ENCODE measurements around the gene DUSP8. TPM values are rescaled to one million over a fixed set of nuclear protein-coding genes. Genes with fewer than 3 reads are reported as not detected.
A peak's percentile ranks its signal among the peaks of the same experiment; 100 is the strongest.
"Not testable (repeated sequence)": the region's sequence is repeated elsewhere in the genome, so short reads cannot be mapped to it uniquely, and the experiment has no call there.

Gene DUSP8, protein sequence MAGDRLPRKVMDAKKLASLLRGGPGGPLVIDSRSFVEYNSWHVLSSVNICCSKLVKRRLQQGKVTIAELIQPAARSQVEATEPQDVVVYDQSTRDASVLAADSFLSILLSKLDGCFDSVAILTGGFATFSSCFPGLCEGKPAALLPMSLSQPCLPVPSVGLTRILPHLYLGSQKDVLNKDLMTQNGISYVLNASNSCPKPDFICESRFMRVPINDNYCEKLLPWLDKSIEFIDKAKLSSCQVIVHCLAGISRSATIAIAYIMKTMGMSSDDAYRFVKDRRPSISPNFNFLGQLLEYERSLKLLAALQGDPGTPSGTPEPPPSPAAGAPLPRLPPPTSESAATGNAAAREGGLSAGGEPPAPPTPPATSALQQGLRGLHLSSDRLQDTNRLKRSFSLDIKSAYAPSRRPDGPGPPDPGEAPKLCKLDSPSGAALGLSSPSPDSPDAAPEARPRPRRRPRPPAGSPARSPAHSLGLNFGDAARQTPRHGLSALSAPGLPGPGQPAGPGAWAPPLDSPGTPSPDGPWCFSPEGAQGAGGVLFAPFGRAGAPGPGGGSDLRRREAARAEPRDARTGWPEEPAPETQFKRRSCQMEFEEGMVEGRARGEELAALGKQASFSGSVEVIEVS
- 10 to 100 TPM in 1 of 2 donors, 1 to 10 TPM in 1; 9.9 to 21.8 TPM for total RNA-seq
- polyA plus RNA-seq (ENCODE audit: insufficient read length in 6 of 6): 1 to 10 TPM in 5 of 6 donors, under 1 TPM in 1; 0.80 to 2.0 (median 1.6) TPM
- long read RNA-seq, donor 1: 0 reads
- long read RNA-seq, donor 2: 0 reads
- long read RNA-seq, donor 3: 0 reads
- long read RNA-seq, donor 4: 0 reads
- long read RNA-seq, donor 5: 0 reads
- long read RNA-seq, donor 6: 0 reads
- long read RNA-seq, donor 7: 0 reads
- long read RNA-seq, donor 8: 0 reads
- long read RNA-seq, donor 9: 0 reads
- long read RNA-seq, donor 10: 0 reads
- long read RNA-seq, donor 11, full-length matches to known transcripts: 16 of 16 reads
- long read RNA-seq, donor 11, partial matches to known transcripts: 0 of 16 reads
- long read RNA-seq, donor 11, other reads (novel, unspliced or antisense): 0 of 16 reads
- long read RNA-seq, donor 12: 0 reads

DNA sequence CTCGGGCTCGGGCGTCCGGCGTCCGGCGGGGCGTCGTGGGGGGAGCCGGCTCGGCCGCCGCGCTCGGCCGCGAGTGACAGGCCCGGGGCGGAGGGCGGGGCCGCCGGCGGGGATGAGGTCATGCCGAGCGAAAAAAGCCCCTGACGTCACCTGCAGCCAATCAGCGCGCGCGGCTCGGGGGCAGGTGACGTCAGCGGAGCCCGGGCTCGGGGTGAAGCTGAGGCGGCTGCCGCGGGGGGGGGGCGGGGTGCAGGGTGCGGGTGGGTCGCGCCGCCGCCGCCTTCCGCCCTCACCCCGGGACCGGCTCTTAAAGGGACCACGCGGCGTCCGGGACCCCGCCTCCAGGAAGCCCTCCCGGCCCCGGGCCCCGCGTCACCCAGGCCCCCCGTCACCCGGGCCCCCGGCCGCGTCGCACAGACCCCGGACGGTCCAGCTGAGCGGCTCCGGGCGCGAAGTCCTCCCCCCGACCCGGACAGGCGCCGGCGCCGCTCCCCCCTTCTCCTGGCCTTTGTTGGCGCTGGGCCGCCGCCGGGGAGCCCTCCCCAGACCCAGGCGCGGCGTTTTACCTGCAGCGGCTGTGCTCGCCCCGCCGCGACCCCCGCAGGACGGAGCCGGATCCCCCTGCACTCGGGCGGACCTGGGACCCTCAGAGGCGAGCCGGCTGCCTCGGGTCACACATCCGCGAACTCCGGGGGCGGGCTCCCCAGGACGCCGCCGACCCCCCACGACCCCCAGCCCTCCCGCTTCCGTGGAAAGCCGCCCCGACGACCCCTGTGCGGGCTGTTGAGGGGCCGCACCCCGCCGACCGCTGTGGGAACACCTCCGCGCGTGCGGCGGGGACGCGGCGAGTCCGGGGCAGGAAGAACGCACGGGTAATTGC lies at the start of gene DUSP8:
Gene DUSP8 (minus strand): TSS at position 75 of the 880 bp plus-strand sequence. CDS start 6,445 bp downstream, outside the sequence.
- DNase-seq: peak in 3 of 4 donors; percentile 88 to 90 (median 88)
- no peaks in the 10 kb centered on the region for H3K9me3 ChIP-seq
- no peaks in the 10 kb centered on the region for H3K36me3 ChIP-seq
- intact Hi-C loops (cut with DNase I): no loop called here
- peaks cover 3 to 81% of the 10 kb centered on the region in 2 donors for H3K27me3 ChIP-seq
- peaks cover 8 to 34% of the 10 kb centered on the region in 2 donors for H3K4me1 ChIP-seq
- peak within 1 kb of the TSS; percentile 53 to 83 for H3K27ac ChIP-seq
- TF ChIP-seq, protein P1, sequence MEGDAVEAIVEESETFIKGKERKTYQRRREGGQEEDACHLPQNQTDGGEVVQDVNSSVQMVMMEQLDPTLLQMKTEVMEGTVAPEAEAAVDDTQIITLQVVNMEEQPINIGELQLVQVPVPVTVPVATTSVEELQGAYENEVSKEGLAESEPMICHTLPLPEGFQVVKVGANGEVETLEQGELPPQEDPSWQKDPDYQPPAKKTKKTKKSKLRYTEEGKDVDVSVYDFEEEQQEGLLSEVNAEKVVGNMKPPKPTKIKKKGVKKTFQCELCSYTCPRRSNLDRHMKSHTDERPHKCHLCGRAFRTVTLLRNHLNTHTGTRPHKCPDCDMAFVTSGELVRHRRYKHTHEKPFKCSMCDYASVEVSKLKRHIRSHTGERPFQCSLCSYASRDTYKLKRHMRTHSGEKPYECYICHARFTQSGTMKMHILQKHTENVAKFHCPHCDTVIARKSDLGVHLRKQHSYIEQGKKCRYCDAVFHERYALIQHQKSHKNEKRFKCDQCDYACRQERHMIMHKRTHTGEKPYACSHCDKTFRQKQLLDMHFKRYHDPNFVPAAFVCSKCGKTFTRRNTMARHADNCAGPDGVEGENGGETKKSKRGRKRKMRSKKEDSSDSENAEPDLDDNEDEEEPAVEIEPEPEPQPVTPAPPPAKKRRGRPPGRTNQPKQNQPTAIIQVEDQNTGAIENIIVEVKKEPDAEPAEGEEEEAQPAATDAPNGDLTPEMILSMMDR (IDR thresholded peaks at IDR 0.05): no peak
- H3K4me3 ChIP-seq: peak within 1 kb of the TSS; percentile 48 to 53
- ATAC-seq: peak; percentile 45

DNA sequence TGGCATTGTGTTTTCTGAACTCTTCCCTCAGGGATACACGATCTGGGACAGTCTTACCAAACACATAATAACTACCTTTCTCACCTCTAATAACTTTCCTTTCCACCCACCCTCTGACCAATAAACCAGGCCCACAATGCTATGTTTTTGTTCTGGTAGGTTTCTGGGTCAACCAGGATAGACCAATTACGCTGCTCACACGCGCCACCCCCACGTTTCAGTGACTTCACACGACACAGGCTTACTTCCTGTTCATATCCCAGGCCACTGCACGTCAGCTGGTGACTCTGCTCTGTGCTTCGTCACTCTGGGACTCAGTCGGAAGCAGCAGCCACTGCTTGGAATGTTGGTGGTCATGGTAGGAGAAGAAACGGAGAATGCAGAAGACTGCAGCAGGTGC lies 47.4 kb upstream of the DUSP8 start:
- intact Hi-C loops (cut with DNase I): no loop called here
- Histone ChIP-seq H3K9me3 (no peaks in the 10 kb centered on the region), H3K4me3 (no peak overlapping the region), H3K27ac (no peak overlapping the region), H3K36me3 (no peaks in the 10 kb centered on the region), H3K27me3 (peaks cover 0 to 9% of the 10 kb centered on the region in 2 donors), H3K4me1 (no peaks in the 10 kb centered on the region)
- TF ChIP-seq, protein P1 (IDR thresholded peaks at IDR 0.05): no peak
- DNase-seq: no peak
- no peak for ATAC-seq

DNA sequence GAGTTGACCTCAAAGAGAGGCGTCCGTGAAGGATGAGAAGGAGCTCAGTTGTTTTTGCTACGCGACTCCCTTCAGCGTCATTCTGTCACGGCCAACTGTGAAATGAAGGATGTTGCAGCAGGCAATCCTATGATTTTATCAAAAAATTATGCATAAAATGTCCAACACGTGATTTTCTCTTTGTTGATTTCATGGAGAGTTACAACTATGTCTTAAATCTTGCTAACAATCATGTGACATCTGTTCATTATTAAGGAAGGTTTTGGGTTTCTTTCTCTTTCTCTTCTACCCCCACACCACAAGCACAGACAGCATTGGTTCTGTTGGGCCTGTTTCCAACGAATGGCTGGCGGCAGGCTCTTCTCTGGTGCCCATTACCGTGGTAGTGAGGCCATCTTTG lies 46.2 kb upstream of the DUSP8 start:
- no peak overlapping the region for H3K4me3 ChIP-seq
- H3K27me3 ChIP-seq: peaks cover 0 to 9% of the 10 kb centered on the region in 2 donors
- no peaks in the 10 kb centered on the region for H3K4me1 ChIP-seq
- no peaks in the 10 kb centered on the region for H3K36me3 ChIP-seq
- TF ChIP-seq, protein P1 (IDR thresholded peaks at IDR 0.05): no peak
- no peaks in the 10 kb centered on the region for H3K9me3 ChIP-seq
- ATAC-seq (no peak), DNase-seq (no peak)
- H3K27ac ChIP-seq: no peak overlapping the region
- intact Hi-C loops (cut with DNase I): no loop called here

DNA sequence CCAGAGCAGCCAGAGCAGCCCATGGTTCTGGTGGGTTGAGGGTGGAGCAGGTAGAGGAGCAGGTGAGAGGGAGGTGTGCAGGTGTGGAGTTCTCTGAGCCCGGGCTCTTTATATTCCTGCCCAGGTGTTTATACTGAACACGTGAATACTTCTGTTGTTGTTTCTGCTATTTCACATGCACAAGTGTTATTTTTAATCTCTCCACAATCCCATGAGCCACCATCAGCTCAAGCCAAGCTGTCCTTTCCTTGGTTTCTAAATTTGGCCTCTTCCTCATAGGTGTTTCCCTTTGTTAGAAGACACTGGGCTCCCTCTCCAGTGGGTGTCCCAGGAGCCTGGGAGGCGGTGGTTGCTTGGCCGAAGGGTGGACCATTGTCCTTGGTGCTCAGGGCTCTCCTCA lies 36.3 kb upstream of the DUSP8 start, which contains the start of gene KRTAP5-3:
Gene KRTAP5-3 (minus strand): TSS at position 101 of the 400 bp plus-strand sequence. CDS start 78 bp downstream, at position 23.
- Histone ChIP-seq H3K4me3 (no peak within 1 kb of the TSS), H3K9me3 (no peaks in the 10 kb centered on the region), H3K27ac (no peak within 1 kb of the TSS), H3K27me3 (peaks cover 0 to 52% of the 10 kb centered on the region in 2 donors), H3K4me1 (no peaks in the 10 kb centered on the region), H3K36me3 (no peaks in the 10 kb centered on the region)
- no peak for DNase-seq
- no peak for ATAC-seq
- TF ChIP-seq, protein P1 (IDR thresholded peaks at IDR 0.05): no peak
- intact Hi-C loops (cut with DNase I): no loop called here

DNA sequence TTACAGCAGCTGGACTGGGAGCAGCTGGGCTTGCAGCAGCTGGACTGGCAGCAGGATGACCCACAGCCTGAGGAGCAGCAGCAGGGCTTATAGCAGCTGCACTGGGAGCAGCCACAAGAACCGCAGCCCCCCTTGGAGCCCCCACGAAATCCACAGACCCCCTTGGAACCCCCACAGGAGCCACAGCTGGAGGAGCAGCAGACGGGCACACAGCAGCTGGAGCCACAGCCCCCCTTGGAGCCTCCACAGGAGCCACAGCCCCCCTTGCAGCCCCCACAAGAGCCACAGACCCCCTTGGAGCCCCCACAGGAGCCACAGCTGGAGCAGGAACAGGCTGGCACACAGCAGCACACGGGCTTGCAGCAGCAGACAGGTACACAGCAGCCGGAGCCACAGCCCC lies 35.8 kb upstream of the DUSP8 start:
- DNase-seq; ATAC-seq; intact Hi-C loops (cut with DNase I); H3K9me3 ChIP-seq; H3K4me3 ChIP-seq; H3K36me3 ChIP-seq; H3K27ac ChIP-seq; H3K4me1 ChIP-seq: not testable (repeated sequence)
- peaks cover 0 to 52% of the 10 kb centered on the region in 2 donors for H3K27me3 ChIP-seq

DNA sequence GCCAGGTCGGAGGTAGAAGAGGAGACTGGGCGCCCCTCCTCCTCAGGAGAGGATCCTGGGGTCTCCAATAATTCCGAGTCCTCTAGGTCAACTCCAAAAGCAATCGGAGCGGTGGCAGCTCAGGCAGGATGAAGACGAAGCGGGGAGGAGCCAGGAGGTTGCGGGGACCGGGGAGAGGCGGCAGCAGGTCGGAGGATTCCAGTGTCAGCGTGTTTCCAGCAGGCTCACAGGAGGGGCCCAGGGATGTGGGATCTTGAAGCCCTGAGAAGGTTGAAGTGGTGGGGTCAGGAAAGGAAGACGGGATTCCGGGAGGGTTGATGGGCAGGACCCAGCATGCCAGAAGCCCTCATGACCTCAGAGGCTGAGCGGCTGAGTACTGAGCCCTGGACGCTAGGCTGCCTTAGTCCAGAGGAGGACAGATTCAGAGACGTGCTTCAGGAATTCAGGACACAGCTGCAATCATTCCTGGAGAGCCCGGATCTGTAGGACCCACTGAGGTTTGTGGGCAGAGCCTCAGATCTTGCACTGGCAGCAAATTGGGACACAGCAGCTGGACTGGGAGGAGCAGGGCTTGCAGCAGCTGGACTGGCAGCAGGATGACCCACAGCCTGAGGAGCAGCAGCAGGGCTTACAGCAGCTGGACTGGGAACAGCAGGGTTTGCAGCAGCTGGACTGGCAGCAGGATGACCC lies 35.2 kb upstream of the DUSP8 start:
- H3K4me1 ChIP-seq; intact Hi-C loops (cut with DNase I); H3K4me3 ChIP-seq; DNase-seq; H3K9me3 ChIP-seq; ATAC-seq; H3K36me3 ChIP-seq; H3K27ac ChIP-seq: not testable (repeated sequence)
- H3K27me3 ChIP-seq: peaks cover 0 to 51% of the 10 kb centered on the region in 2 donors

DNA sequence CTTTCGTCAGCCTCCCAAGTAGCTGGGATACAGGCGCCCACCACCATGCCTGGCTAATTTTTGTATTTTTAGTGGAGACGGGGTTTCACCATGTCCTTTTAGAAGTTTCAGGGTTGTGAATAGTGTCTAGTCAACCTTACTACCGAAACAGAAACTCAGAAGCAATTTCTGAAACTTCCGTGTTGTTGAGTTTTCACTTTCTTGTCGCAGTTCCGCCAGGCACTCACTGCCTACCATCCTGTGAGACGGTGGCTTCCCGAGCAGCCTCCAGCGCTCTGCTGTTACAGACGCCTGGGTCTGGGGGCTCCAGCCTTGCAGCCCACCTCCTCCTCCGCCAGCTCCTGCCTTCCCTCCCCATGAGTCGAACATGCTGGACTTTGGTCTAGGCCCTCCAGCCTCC lies 33.9 kb upstream of the DUSP8 start:
- intact Hi-C loops (cut with DNase I); H3K4me3 ChIP-seq; H3K36me3 ChIP-seq; DNase-seq; H3K4me1 ChIP-seq; H3K9me3 ChIP-seq; H3K27ac ChIP-seq; ATAC-seq: not testable (repeated sequence)
- peaks cover 0 to 51% of the 10 kb centered on the region in 2 donors for H3K27me3 ChIP-seq
